Glutamatergic neuron (in vitro differentiated cells): ENCODE data around the gene ZFP91. TPM values are rescaled to one million over a fixed set of nuclear protein-coding genes. Genes with fewer than 3 reads are reported as not detected.

Source experiments
- DNase-seq: peaks from one replicate; pipeline ENCODE4 v3.0.0; 2022
- H3K27ac Mint-ChIP-seq: one replicate; pipeline ENCODE4 v1.8.0; 2020; ENCODE audit warnings: mild to moderate bottlenecking, mixed read lengths, inconsistent platforms; ENCODE audit not compliant: unreplicated experiment
- H3K27me3 Mint-ChIP-seq: one replicate; pipeline ENCODE4 v1.8.0; 2020; ENCODE audit warnings: mild to moderate bottlenecking, moderate library complexity, mixed read lengths, inconsistent platforms; ENCODE audit not compliant: unreplicated experiment
- H3K36me3 Mint-ChIP-seq: one replicate; pipeline ENCODE4 v1.8.0; 2020; ENCODE audit warnings: mild to moderate bottlenecking, mixed read lengths, inconsistent platforms; ENCODE audit not compliant: unreplicated experiment
- H3K4me1 Mint-ChIP-seq: one replicate; pipeline ENCODE4 v1.8.0; 2020; ENCODE audit warnings: mild to moderate bottlenecking, low read depth, mixed read lengths, inconsistent platforms; ENCODE audit not compliant: unreplicated experiment
- H3K4me3 Mint-ChIP-seq: one replicate; pipeline ENCODE4 v1.8.0; 2020; ENCODE audit warnings: mild to moderate bottlenecking, mixed read lengths, inconsistent platforms; ENCODE audit not compliant: unreplicated experiment
- H3K9me3 Mint-ChIP-seq: one replicate; pipeline ENCODE4 v1.8.0; 2020; ENCODE audit warnings: mild to moderate bottlenecking, moderate library complexity, mixed read lengths, inconsistent platforms; ENCODE audit not compliant: unreplicated experiment
- total RNA-seq: library from RNA; stranded (reverse); fragmentation: NEBNext Ultra II Directional; extraction: Animal tissue kit (Norgen Biotek cat#: 25700); gene quantifications from one replicate; pipeline ENCODE4 v1.2.1, GENCODE V29; 2021; ENCODE audit not compliant: unreplicated experiment
- TF ChIP-seq, protein P1 (sequence below): fragments of 200-600 bp; sonication (generic); IDR thresholded peaks from one replicate; pipeline ENCODE4 v1.5.0; 2021; ENCODE audit not compliant: partially characterized antibody, unreplicated experiment

The ZFP91 gene
- total RNA-seq, 1 donor from 2014 or later = 44.3 TPM

DNA sequence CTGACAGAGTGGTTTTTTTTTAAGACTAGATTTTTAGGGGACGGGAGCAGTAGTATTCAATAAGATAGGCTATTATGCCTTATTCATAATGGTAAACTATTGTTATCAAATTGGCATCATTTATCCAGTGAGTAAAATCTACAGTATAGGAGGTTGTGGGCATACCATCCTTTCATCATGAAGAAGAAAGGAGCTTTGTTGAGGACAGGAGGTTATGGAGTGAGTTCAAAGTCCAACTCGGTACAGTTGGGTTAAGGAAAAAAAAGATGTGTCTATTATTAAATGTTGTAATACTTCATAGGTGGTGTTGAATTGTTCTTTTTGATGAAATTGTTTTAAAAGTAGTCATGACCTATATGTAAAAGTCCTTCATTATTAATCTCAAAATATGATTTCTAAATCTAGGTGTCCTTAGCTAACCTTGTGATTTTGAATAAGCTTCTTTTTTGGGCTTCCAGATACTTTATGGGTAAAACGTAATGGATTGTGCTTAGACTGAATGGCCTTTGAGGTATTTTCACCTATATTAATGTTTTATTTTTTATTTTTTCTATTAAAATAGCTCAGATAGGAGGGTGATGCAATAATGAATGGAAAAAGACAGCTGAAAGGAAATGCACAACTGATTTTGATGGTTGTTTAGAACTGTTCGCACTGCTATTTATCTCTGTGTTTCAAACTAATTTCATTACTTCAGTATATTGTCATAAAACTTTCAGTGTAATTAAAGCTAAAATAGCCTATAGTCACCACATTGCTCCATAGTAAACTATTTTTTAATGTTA, 28.3 kb downstream of the ZFP91 start:
- no peak for DNase-seq
- Mint-ChIP-seq H3K4me1 (no peaks in the 10 kb centered on the region), H3K36me3 (no peaks in the 10 kb centered on the region), H3K9me3 (no peaks in the 10 kb centered on the region), H3K4me3 (no peak overlapping the region), H3K27me3 (peaks cover 2% of the 10 kb centered on the region), H3K27ac (no peak overlapping the region)
- TF ChIP-seq, protein P1, sequence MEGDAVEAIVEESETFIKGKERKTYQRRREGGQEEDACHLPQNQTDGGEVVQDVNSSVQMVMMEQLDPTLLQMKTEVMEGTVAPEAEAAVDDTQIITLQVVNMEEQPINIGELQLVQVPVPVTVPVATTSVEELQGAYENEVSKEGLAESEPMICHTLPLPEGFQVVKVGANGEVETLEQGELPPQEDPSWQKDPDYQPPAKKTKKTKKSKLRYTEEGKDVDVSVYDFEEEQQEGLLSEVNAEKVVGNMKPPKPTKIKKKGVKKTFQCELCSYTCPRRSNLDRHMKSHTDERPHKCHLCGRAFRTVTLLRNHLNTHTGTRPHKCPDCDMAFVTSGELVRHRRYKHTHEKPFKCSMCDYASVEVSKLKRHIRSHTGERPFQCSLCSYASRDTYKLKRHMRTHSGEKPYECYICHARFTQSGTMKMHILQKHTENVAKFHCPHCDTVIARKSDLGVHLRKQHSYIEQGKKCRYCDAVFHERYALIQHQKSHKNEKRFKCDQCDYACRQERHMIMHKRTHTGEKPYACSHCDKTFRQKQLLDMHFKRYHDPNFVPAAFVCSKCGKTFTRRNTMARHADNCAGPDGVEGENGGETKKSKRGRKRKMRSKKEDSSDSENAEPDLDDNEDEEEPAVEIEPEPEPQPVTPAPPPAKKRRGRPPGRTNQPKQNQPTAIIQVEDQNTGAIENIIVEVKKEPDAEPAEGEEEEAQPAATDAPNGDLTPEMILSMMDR = no peak

DNA sequence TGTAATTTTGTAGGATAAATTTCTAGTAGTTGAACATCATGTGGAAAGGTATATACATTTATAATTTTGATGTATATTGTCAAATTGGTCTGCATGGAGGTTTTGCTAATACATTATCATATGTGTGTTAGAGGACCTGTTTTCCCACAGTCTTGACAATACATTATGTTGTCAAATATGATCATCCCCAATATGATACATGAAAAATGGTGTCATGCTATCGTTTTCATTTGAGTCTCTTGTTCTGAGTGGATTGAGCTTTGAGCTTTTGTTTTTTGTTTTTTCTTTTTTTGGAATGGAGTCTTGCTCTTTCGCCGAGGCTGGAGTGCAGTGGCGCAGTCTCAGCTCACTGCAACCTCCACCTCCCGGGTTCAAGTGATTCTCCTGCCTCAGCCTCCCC, 29.5 kb downstream of the ZFP91 start:
- no peak for DNase-seq
- Mint-ChIP-seq H3K27ac (no peak overlapping the region), H3K4me3 (no peak overlapping the region), H3K27me3 (peaks cover 4% of the 10 kb centered on the region), H3K9me3 (no peaks in the 10 kb centered on the region), H3K36me3 (no peaks in the 10 kb centered on the region), H3K4me1 (no peaks in the 10 kb centered on the region)
- TF ChIP-seq, protein P1 = no peak

DNA sequence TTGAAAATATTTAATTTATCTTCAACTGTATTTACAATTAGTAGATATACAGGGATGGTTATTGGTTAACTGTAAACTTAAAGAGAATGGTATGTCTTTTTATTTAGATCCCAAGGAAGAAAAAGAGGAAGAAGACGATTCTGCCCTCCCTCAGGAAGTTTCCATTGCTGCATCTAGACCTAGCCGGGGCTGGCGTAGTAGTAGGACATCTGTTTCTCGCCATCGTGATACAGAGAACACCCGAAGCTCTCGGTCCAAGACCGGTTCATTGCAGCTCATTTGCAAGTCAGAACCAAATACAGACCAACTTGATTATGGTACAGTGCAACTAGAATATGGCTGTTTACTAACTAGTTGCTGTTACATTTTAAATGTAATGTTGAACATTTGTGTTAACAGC, 30.9 kb downstream of the ZFP91 start:
- Mint-ChIP-seq H3K27ac (no peak overlapping the region), H3K36me3 (no peaks in the 10 kb centered on the region), H3K4me1 (no peaks in the 10 kb centered on the region), H3K27me3 (peaks cover 4% of the 10 kb centered on the region), H3K9me3 (no peaks in the 10 kb centered on the region), H3K4me3 (no peak overlapping the region)
- no peak for DNase-seq
- TF ChIP-seq, protein P1 = no peak

DNA sequence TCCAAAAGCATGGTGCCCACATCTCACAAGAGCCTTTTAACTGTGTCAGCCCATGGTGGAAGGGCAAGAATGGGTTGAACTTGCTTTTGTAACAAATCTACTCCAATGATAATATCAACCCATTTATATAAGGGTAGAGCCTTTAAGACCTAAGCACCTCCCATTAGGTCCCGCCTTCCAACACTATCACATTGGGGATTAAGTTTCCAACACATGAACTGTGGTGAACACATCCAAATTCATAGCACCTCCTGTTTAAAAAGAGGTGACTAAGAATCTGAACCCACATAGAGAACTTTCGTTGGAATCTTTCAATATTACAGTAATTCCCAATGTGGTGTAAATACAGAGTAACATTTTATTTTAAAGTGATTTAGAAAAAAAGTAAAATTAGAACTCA, 34.4 kb downstream of the ZFP91 start:
- Mint-ChIP-seq H3K9me3 (no peaks in the 10 kb centered on the region), H3K4me1 (peaks cover 1% of the 10 kb centered on the region), H3K27me3 (peaks cover 6% of the 10 kb centered on the region), H3K36me3 (no peaks in the 10 kb centered on the region), H3K27ac (no peak overlapping the region), H3K4me3 (no peak overlapping the region)
- TF ChIP-seq, protein P1 = no peak
- DNase-seq = no peak

DNA sequence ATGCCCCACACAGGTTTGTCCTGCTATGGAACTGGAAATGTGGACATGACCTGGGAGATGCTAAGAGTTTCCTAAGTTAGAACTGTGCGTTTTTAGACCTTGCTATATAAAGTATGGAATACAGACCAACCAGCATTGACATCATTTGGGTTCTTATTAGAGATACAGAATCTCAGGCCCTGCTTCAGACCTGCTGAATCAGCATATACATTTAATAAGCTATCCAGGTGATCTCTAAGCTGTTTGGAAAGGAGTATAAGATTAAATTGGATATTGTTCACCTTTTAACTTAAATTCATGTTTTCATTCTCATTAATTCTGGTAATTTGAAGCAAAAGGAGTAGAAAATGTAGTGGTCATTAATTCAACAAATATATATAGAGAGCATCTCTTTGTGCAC, 36.7 kb downstream of the ZFP91 start:
- no peak for DNase-seq
- Mint-ChIP-seq H3K36me3 (no peaks in the 10 kb centered on the region), H3K27me3 (peaks cover 6% of the 10 kb centered on the region), H3K4me3 (no peak overlapping the region), H3K9me3 (no peaks in the 10 kb centered on the region), H3K4me1 (peaks cover 4% of the 10 kb centered on the region), H3K27ac (no peak overlapping the region)
- TF ChIP-seq, protein P1 = no peak
